ENCODE results near the gene GIPC1. TPM values are rescaled to one million over a fixed set of nuclear protein-coding genes. Genes with fewer than 3 reads are reported as not detected.

GIPC1 gene
- total and polyA plus RNA-seq, 9 of the 15 experiments (the other 6 are each of a cell fraction or from before 2014, with no cell fraction given), result 0.49 to 54.7 (median 24.8) TPM

DNA sequence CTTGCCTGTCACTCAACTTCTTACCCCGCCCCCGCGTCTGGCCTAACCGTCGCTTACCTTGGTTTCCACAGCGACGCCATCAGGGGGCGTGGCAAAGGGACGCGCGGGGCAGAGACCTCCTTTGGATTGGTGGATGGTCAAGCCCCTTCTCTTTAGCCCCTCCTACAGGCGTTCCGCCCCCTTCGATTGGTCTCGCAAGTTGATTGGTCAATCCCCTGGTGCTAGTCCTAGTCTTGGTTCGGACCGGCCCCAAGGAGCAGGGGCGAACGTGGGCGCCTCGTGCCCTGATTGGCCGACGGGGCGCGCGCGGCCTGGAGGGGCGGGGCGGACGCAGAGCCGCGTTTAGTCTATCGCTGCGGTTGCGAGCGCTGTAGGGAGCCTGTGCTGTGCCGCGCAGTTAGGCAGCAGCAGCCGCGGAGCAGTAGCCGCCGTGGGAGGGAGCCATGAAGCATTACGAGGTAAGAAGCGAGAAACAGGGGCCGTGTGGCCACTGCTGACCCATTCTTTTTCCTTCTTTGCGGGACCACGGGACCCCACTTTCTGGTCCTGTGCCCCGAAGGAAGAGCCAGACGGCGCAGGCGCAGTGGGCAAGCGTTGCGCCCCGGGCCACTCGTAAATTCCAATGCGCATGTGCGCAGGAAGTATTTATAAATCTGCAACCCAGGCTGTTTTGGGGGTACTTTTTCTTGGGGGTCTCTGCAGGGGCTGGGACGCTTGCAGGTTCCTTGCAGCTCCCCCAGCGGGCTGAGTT, 33.5 kb upstream of the GIPC1 start, which contains the start of gene TECR (continued):
- TF ChIP-seq, protein P1, sequence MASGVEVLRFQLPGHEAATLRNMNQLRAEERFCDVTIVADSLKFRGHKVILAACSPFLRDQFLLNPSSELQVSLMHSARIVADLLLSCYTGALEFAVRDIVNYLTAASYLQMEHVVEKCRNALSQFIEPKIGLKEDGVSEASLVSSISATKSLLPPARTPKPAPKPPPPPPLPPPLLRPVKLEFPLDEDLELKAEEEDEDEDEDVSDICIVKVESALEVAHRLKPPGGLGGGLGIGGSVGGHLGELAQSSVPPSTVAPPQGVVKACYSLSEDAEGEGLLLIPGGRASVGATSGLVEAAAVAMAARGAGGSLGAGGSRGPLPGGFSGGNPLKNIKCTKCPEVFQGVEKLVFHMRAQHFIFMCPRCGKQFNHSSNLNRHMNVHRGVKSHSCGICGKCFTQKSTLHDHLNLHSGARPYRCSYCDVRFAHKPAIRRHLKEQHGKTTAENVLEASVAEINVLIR (CRISPR knock-in tag; IDR thresholded peaks at IDR 0.05), result no peak
- TF ChIP-seq, protein P2, sequence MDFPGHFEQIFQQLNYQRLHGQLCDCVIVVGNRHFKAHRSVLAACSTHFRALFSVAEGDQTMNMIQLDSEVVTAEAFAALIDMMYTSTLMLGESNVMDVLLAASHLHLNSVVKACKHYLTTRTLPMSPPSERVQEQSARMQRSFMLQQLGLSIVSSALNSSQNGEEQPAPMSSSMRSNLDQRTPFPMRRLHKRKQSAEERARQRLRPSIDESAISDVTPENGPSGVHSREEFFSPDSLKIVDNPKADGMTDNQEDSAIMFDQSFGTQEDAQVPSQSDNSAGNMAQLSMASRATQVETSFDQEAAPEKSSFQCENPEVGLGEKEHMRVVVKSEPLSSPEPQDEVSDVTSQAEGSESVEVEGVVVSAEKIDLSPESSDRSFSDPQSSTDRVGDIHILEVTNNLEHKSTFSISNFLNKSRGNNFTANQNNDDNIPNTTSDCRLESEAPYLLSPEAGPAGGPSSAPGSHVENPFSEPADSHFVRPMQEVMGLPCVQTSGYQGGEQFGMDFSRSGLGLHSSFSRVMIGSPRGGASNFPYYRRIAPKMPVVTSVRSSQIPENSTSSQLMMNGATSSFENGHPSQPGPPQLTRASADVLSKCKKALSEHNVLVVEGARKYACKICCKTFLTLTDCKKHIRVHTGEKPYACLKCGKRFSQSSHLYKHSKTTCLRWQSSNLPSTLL (IDR thresholded peaks at IDR 0.05), result no peak
- no peak for TF ChIP-seq NR3C1 (CRISPR knock-in tag; IDR thresholded peaks at IDR 0.05)
- TF ChIP-seq RBM39 (optimal IDR thresholded peaks at IDR 0.05; ENCODE audit: low read depth, low read length), result no peak
- no peak for TF ChIP-seq ZFPM2 (CRISPR knock-in tag; IDR thresholded peaks at IDR 0.05)
- TF ChIP-seq MEIS2 (IDR thresholded peaks at IDR 0.05; ENCODE audit: partially characterized antibody), result peak; percentile 92
- no peak for TF ChIP-seq SRSF3 (IDR thresholded peaks at IDR 0.05; ENCODE audit: insufficient read depth, low read length)
- no peak for TF ChIP-seq MYBL2 (IDR thresholded peaks at IDR 0.05; ENCODE audit: low read depth)
- no peak for TF ChIP-seq MYBL2 (CRISPR knock-in tag; IDR thresholded peaks at IDR 0.05; ENCODE audit: borderline replicate concordance)
- TF ChIP-seq HDAC8 (tag; IDR thresholded peaks at IDR 0.05), result 0 out of 2 replicates have a peak, but pooled peaks have one; percentile 54
- no peak for TF ChIP-seq HMG20B (CRISPR knock-in tag; IDR thresholded peaks at IDR 0.05)
- peak; percentile 59; the same call in 1 of the 2 replicates for TF ChIP-seq ZNF12 (CRISPR knock-in tag; IDR thresholded peaks at IDR 0.05)
- peak; percentile 100 for TF ChIP-seq POLR2G (IDR thresholded peaks at IDR 0.05; ENCODE audit: low read depth, low read length)
- peak; percentile 60 for TF ChIP-seq HMGN3 (IDR thresholded peaks at IDR 0.05; ENCODE audit: borderline replicate concordance, extremely low read depth, insufficient read length, low read depth, low read length)
- peak; percentile 28 to 75; a peak in 1 of 4 replicates for TF ChIP-seq SIN3A (IDR thresholded peaks at IDR 0.05; ENCODE audit: borderline replicate concordance in 2 of 2, control insufficient read depth in 1 of 2, low read depth in 2 of 2, low read length in 2 of 2)
- TF ChIP-seq C11orf30 (IDR thresholded peaks at IDR 0.05; ENCODE audit: low read depth), result peak; percentile 66
- TF ChIP-seq NFATC3 (IDR thresholded peaks at IDR 0.05), result no peak
- TF ChIP-seq NFXL1 (CRISPR knock-in tag; IDR thresholded peaks at IDR 0.05), result no peak
- TF ChIP-seq STAT5B (CRISPR knock-in tag; IDR thresholded peaks at IDR 0.05), result no peak
- TF ChIP-seq NCOA6 (IDR thresholded peaks at IDR 0.05), result no peak
- no peak for TF ChIP-seq SLC30A9 (CRISPR knock-in tag; IDR thresholded peaks at IDR 0.05)
- no peak for TF ChIP-seq SMARCC2 (IDR thresholded peaks at IDR 0.05; ENCODE audit: low read depth)
- no peak for TF ChIP-seq PRPF4 (IDR thresholded peaks at IDR 0.05; ENCODE audit: insufficient read depth, low read depth, low read length, poor library complexity, severe bottlenecking)
- no peak for TF ChIP-seq IFI16 (CRISPR knock-in tag; IDR thresholded peaks at IDR 0.05)
- peak; percentile 70 for TF ChIP-seq ATF7 (IDR thresholded peaks at IDR 0.05)
- TF ChIP-seq, protein P3, sequence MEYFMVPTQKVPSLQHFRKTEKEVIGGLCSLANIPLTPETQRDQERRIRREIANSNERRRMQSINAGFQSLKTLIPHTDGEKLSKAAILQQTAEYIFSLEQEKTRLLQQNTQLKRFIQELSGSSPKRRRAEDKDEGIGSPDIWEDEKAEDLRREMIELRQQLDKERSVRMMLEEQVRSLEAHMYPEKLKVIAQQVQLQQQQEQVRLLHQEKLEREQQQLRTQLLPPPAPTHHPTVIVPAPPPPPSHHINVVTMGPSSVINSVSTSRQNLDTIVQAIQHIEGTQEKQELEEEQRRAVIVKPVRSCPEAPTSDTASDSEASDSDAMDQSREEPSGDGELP (CRISPR knock-in tag; IDR thresholded peaks at IDR 0.05; ENCODE audit: borderline replicate concordance), result peak; percentile 39; the same call in 1 of the 2 replicates

Measured in K562 (cell line).